SU-DHL-6 (cell line): ENCODE results near the gene CDC42EP4.

Experiments used
- H2AFZ ChIP-seq: fragments of 200-600 bp; sonication (generic); 2 replicates; pipeline ENCODE4 v1.6.1; 2014; ENCODE audit warnings: low read depth, mild to moderate bottlenecking, moderate library complexity, mixed read lengths, antibody characterized with exemption, low read length; ENCODE audit not compliant: severe bottlenecking
- H3F3A ChIP-seq: fragments of 200-600 bp; shearing (Covaris generic); 2 replicates; pipeline ENCODE4 v1.6.0; 2016; ENCODE audit warnings: antibody characterized with exemption, mild to moderate bottlenecking; ENCODE audit not compliant: insufficient read depth
- H3K27ac ChIP-seq: fragments of 200-600 bp; sonication (generic); 2 replicates; pipeline ENCODE4 v1.5.1; 2016; ENCODE audit warnings: low read depth, mild to moderate bottlenecking, low read length, moderate library complexity, mixed read lengths
- H3K27me3 ChIP-seq: fragments of 200-600 bp; sonication (generic), shearing (Covaris generic); 2 replicates; pipeline ENCODE4 v1.6.0; 2014; ENCODE audit warnings: mild to moderate bottlenecking, low read length
- H3K36me3 ChIP-seq: fragments of 200-600 bp; sonication (generic); 2 replicates; pipeline ENCODE4 v1.6.1; 2014; ENCODE audit warnings: mild to moderate bottlenecking, low read length, mixed read lengths
- H3K4me2 ChIP-seq: fragments of 300-600, 200-600 bp; shearing (Covaris generic), sonication (generic); 2 replicates; pipeline ENCODE4 v1.6.0; 2014; ENCODE audit warnings: low read length, low read depth, mild to moderate bottlenecking; ENCODE audit not compliant: poor library complexity, severe bottlenecking
- H3K4me3 ChIP-seq: fragments of 200-600 bp; sonication (generic); 2 replicates; pipeline ENCODE4 v1.5.1; 2014; ENCODE audit warnings: antibody characterized with exemption, low read length, mild to moderate bottlenecking, mixed read lengths; ENCODE audit not compliant: insufficient read depth, poor library complexity, severe bottlenecking
- H3K79me2 ChIP-seq: fragments of 200-600 bp; sonication (generic); 2 replicates; pipeline ENCODE4 v1.6.1; 2014; ENCODE audit warnings: mild to moderate bottlenecking, low read length, moderate library complexity; ENCODE audit not compliant: insufficient read depth
- H3K9ac ChIP-seq: fragments of 200-600 bp; sonication (generic); 2 replicates; pipeline ENCODE4 v1.7.0; 2014; ENCODE audit warnings: mild to moderate bottlenecking, low read length
- H3K9me2 ChIP-seq: fragments of 200-600 bp; sonication (generic); replicated peaks from 2 replicates; pipeline ENCODE4 v1.6.1; 2014; ENCODE audit warnings: low read length; ENCODE audit not compliant: insufficient read depth
- H3K9me3 ChIP-seq: fragments of 200-600 bp; sonication (generic); 2 replicates; pipeline ENCODE4 v1.6.1; 2014; ENCODE audit warnings: low read length, mixed read lengths; ENCODE audit not compliant: insufficient read depth
- H4K20me1 ChIP-seq: fragments of 200-600 bp; sonication (generic); 2 replicates; pipeline ENCODE4 v1.6.1; 2014; ENCODE audit warnings: low read depth, mild to moderate bottlenecking, antibody characterized with exemption, low read length, moderate library complexity, mixed read lengths
- CTCF ChIP-seq: fragments of 200-600 bp; sonication (generic); IDR thresholded peaks from one replicate; pipeline ENCODE4 v1.5.1; 2017; ENCODE audit warnings: antibody characterized with exemption, mild to moderate bottlenecking, low read length, moderate library complexity; ENCODE audit not compliant: insufficient read depth, poor library complexity, severe bottlenecking
- EZH2phosphoT487 ChIP-seq: fragments of 200-600 bp; sonication (generic), shearing (Covaris generic); conservative IDR thresholded peaks from 2 replicates; pipeline ENCODE4 v1.6.1; 2018; ENCODE audit warnings: mild to moderate bottlenecking, antibody characterized with exemption, low read length, moderate library complexity, mixed read lengths

CDC42EP4 gene

GRCh38 chr17:73304971-73305812 lies 6.6 kb downstream of the CDC42EP4 start:
- Histone ChIP-seq H2AFZ (no peak overlapping the region), H3K4me2 (no peak overlapping the region), H3K9me2 (no peaks in the 10 kb centered on the region), H3F3A (no peaks in the 10 kb centered on the region), H3K9ac (no peak overlapping the region), H3K27me3 (no peaks in the 10 kb centered on the region), H3K27ac (no peak overlapping the region), H3K9me3 (no peaks in the 10 kb centered on the region), H3K36me3 (no peaks in the 10 kb centered on the region), H4K20me1 (no peaks in the 10 kb centered on the region), H3K4me3 (no peak overlapping the region), H3K79me2 (no peaks in the 10 kb centered on the region)
- TF ChIP-seq EZH2phosphoT487 (no peak), CTCF (no peak)

DNA sequence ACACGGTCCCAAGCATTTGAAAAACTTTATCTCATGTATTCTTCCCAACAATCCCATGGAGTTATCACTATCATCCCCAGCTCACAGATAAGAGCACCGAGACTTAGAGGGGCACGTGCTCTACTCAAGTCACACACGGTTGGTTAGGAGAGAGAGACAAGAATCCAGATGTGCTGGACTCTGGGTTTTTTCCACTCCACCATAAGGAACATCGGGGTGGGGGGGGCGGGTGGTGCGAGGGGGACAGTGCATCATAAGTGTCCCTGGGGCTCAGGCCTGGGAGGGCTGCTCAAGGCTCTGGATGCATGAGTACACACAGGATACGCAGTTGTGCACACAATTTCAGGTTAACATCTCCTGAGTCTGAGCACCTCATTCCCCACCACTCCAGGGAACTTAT lies 7.4 kb downstream of the CDC42EP4 start:
- no peaks in the 10 kb centered on the region for H4K20me1 ChIP-seq
- no peak overlapping the region for H2AFZ ChIP-seq
- H3K36me3 ChIP-seq, result no peaks in the 10 kb centered on the region
- H3K9ac ChIP-seq, result no peak overlapping the region
- H3K4me3 ChIP-seq, result no peak overlapping the region
- H3F3A ChIP-seq, result no peaks in the 10 kb centered on the region
- no peaks in the 10 kb centered on the region for H3K79me2 ChIP-seq
- TF ChIP-seq EZH2phosphoT487 (no peak), CTCF (no peak)
- H3K4me2 ChIP-seq, result no peak overlapping the region
- H3K9me2 ChIP-seq, result no peaks in the 10 kb centered on the region
- no peak overlapping the region for H3K27ac ChIP-seq
- H3K27me3 ChIP-seq, result no peaks in the 10 kb centered on the region
- no peaks in the 10 kb centered on the region for H3K9me3 ChIP-seq

GRCh38 chr17:73302189-73302588 lies 9.6 kb downstream of the CDC42EP4 start:
- Histone ChIP-seq H3F3A (no peaks in the 10 kb centered on the region), H3K9ac (no peak overlapping the region), H3K27ac (no peak overlapping the region), H2AFZ (no peak overlapping the region), H3K79me2 (no peaks in the 10 kb centered on the region), H3K4me2 (no peak overlapping the region), H3K4me3 (no peak overlapping the region), H4K20me1 (no peaks in the 10 kb centered on the region), H3K36me3 (no peaks in the 10 kb centered on the region), H3K9me3 (no peaks in the 10 kb centered on the region), H3K9me2 (no peaks in the 10 kb centered on the region), H3K27me3 (no peaks in the 10 kb centered on the region)
- TF ChIP-seq EZH2phosphoT487 (no peak), CTCF (no peak)
